Lung (tissue), 4 donors: ENCODE results near the gene DMBX1. TPM values are rescaled to one million over a fixed set of nuclear protein-coding genes. Genes with fewer than 3 reads are reported as not detected.

Source experiments
- polyA plus RNA-seq, 2 donors: library from polyadenylated mRNA; stranded (reverse); fragments of 200-250 nt; gene quantifications; one replicate each; pipeline ENCODE4 v1.2.1, GENCODE V29; 2013
- total RNA-seq, 2 donors: library from RNA; depleted of rRNA in 1 of 2; stranded (reverse); fragments of >200 nt in 1 of 2; gene quantifications; one replicate each; pipeline ENCODE4 v1.2.1, GENCODE V29; 2014 to 2021
- donor health status: Bipolar disorder and iron deficiency.
- donor health status: healthy.
- donor health status: DM: yes; HTN: yes; CAD: no.

The DMBX1 gene
- total and polyA plus RNA-seq, 4 donors = 0.01 to 0.09 TPM; not detected in 2

Other genes starting within 250 kb of the DMBX1 start
- gene RAD54L, start 242.1 kb upstream of the DMBX1 start, total RNA-seq = 1 to 10 TPM; 2.1 to 2.2 TPM
- gene RAD54L, start 242.1 kb upstream of the DMBX1 start, polyA plus RNA-seq = 1 to 10 TPM in 1 of 2 donors, under 1 TPM in 1; 0.72 to 2.0 TPM
- gene LRRC41, start 186.2 kb upstream of the DMBX1 start, total RNA-seq = 10 to 100 TPM; 61.6 to 63.0 TPM
- gene LRRC41, start 186.2 kb upstream of the DMBX1 start, polyA plus RNA-seq = 10 to 100 TPM; 21.6 to 38.9 TPM
- 100 to 1,000 TPM; 159 to 311 TPM for gene UQCRH, start 186.1 kb upstream of the DMBX1 start, total RNA-seq
- gene UQCRH, start 186.1 kb upstream of the DMBX1 start, polyA plus RNA-seq = 100 to 1,000 TPM; 297 to 400 TPM
- gene NSUN4, start 149.0 kb upstream of the DMBX1 start, total RNA-seq = 10 to 100 TPM; 28.9 to 29.3 TPM
- gene NSUN4, start 149.0 kb upstream of the DMBX1 start, polyA plus RNA-seq = 10 to 100 TPM; 11.2 to 17.8 TPM
- gene FAAH, start 95.5 kb upstream of the DMBX1 start, total RNA-seq = 10 to 100 TPM; 22.2 to 33.4 TPM
- gene FAAH, start 95.5 kb upstream of the DMBX1 start, polyA plus RNA-seq = 10 to 100 TPM; 13.9 to 34.8 TPM
- under 1 TPM in 1 of 2 donors, not detected in 1; 0.09 TPM for gene KNCN, start 61.8 kb downstream of the DMBX1 start, total RNA-seq
- gene KNCN, start 61.8 kb downstream of the DMBX1 start, polyA plus RNA-seq = under 1 TPM in 1 of 2 donors, not detected in 1; 0.01 TPM
- gene MKNK1, start 114.4 kb downstream of the DMBX1 start, total RNA-seq = 10 to 100 TPM; 51.4 to 83.5 TPM
- 10 to 100 TPM; 29.4 to 74.2 TPM for gene MKNK1, start 114.4 kb downstream of the DMBX1 start, polyA plus RNA-seq
- gene MOB3C, start 127.0 kb downstream of the DMBX1 start, total RNA-seq = 10 to 100 TPM; 15.1 to 28.7 TPM
- 10 to 100 TPM; 10.6 to 17.9 TPM for gene MOB3C, start 127.0 kb downstream of the DMBX1 start, polyA plus RNA-seq
- gene ATPAF1, start 178.5 kb downstream of the DMBX1 start, total RNA-seq = 10 to 100 TPM; 35.1 to 42.3 TPM
- gene ATPAF1, start 178.5 kb downstream of the DMBX1 start, polyA plus RNA-seq = 10 to 100 TPM; 23.1 to 38.1 TPM
- gene TEX38, start 182.0 kb downstream of the DMBX1 start, total RNA-seq = not detected
- gene TEX38, start 182.0 kb downstream of the DMBX1 start, polyA plus RNA-seq = not detected
- gene EFCAB14, start 229.3 kb downstream of the DMBX1 start, total RNA-seq = 100 to 1,000 TPM in 1 of 2 donors, 10 to 100 TPM in 1; 97.7 to 132 TPM
- gene EFCAB14, start 229.3 kb downstream of the DMBX1 start, polyA plus RNA-seq = 10 to 100 TPM; 20.8 to 49.0 TPM